ENCODE data around the gene LRMDA. TPM values are rescaled to one million over a fixed set of nuclear protein-coding genes. Genes with fewer than 3 reads are reported as not detected.
"Not testable (repeated sequence)": the region's sequence is repeated elsewhere in the genome, so short reads cannot be mapped to it uniquely, and the experiment has no call there.

LRMDA gene
- total RNA-seq, 1 experiment from 2014 or later = not detected

GRCh38 chr10:75512203-75512933 is 80.9 kb downstream of the LRMDA start:
- no peak overlapping the region for H3K27ac ChIP-seq (ENCODE audit: low read depth, low read length, poor library complexity, severe bottlenecking)
- BruUV-seq (replicated peaks) = no TSS peak
- peaks cover 4% of the 10 kb centered on the region for H3K4me1 ChIP-seq (ENCODE audit: insufficient read depth, low read length, poor library complexity, severe bottlenecking)
- POLR2A ChIA-PET (ENCODE audit: low non-redundant PET) = no interaction called here
- H3K36me3 ChIP-seq (ENCODE audit: insufficient read depth, low read length, poor library complexity, severe bottlenecking) = no peaks in the 10 kb centered on the region
- peaks cover 17% of the 10 kb centered on the region for H3K27me3 ChIP-seq (replicated peaks; ENCODE audit: insufficient read depth, low read depth, low read length, poor library complexity)
- TF ChIP-seq EZH2 (IDR thresholded peaks at IDR 0.05; ENCODE audit: borderline replicate concordance, low read depth, low read length, poor library complexity, severe bottlenecking) (no peak), CTCF (conservative IDR thresholded peaks at IDR 0.05; ENCODE audit: low read depth, low read length) (no peak)
- no peak for DNase-seq (ENCODE audit: low spot score)
- H3K9me3 ChIP-seq (ENCODE audit: low read depth, low read length, poor library complexity, severe bottlenecking) = no peaks in the 10 kb centered on the region
- no peak overlapping the region for H3K4me3 ChIP-seq (ENCODE audit: low read depth, low read length, poor library complexity, severe bottlenecking)
- CTCF ChIA-PET = no interaction called here
- intact Hi-C loops (cut with micrococcal nuclease; ENCODE audit: unreplicated experiment) = no loop called here

DNA sequence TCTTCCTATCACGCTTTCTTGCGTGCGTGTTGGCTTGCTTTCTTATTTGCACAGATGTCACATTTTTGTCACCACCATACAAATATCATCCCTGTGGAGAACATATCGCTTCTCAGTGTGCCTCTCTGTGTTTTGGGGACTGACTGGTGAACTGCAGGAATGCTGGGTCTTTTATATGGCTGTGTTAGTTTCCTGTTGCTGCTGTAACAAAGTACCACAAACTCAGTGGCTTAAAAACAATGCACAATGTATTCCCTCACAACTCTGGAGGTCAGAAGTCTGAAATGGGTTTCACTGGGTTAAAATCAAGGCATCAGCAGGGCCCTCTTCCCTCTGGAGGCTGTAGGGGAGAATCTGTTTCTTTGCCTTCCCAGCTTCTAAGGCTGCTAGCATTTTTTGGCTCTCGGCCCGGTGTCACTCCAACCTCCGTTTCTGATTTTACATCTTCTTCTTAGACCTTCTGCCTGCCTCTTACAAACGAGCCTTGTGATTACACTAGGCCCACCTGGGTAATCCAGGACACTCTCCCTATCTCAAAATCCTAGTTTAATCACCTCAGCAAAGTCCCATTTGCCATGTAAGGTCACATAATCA is 82.0 kb downstream of the LRMDA start:
- TF ChIP-seq EZH2 (IDR thresholded peaks at IDR 0.05; ENCODE audit: borderline replicate concordance, low read depth, low read length, poor library complexity, severe bottlenecking) = no peak
- Histone ChIP-seq H3K27me3 (replicated peaks; ENCODE audit: insufficient read depth, low read depth, low read length, poor library complexity) (peaks cover 17% of the 10 kb centered on the region), H3K4me3 (ENCODE audit: low read depth, low read length, poor library complexity, severe bottlenecking) (no peak overlapping the region), H3K27ac (ENCODE audit: low read depth, low read length, poor library complexity, severe bottlenecking) (no peak overlapping the region), H3K4me1 (ENCODE audit: insufficient read depth, low read length, poor library complexity, severe bottlenecking) (no peaks in the 10 kb centered on the region), H3K9me3 (ENCODE audit: low read depth, low read length, poor library complexity, severe bottlenecking) (no peaks in the 10 kb centered on the region), H3K36me3 (ENCODE audit: insufficient read depth, low read length, poor library complexity, severe bottlenecking) (no peaks in the 10 kb centered on the region)
- POLR2A ChIA-PET (ENCODE audit: low non-redundant PET) = no interaction called here
- no TSS peak for BruUV-seq (replicated peaks)
- CTCF ChIA-PET = interaction anchor here (0.7 kb wide), 1 partner anchor 9 kb away, joined by 5 read pairs; no protein-coding TSS in a partner anchor
- intact Hi-C loops (cut with micrococcal nuclease; ENCODE audit: unreplicated experiment) = no loop called here
- no peak for DNase-seq (ENCODE audit: low spot score)

- no peak for TF ChIP-seq EZH2 (IDR thresholded peaks at IDR 0.05; ENCODE audit: borderline replicate concordance, low read depth, low read length, poor library complexity, severe bottlenecking)
- no peak for TF ChIP-seq CTCF (conservative IDR thresholded peaks at IDR 0.05; ENCODE audit: low read depth, low read length)
- ChIA-PET CTCF (no interaction called here), POLR2A (ENCODE audit: low non-redundant PET) (no interaction called here)
- no TSS peak for BruUV-seq (replicated peaks)
- Histone ChIP-seq H3K36me3 (ENCODE audit: insufficient read depth, low read length, poor library complexity, severe bottlenecking) (no peaks in the 10 kb centered on the region), H3K4me1 (ENCODE audit: insufficient read depth, low read length, poor library complexity, severe bottlenecking) (no peaks in the 10 kb centered on the region), H3K27ac (ENCODE audit: low read depth, low read length, poor library complexity, severe bottlenecking) (no peak overlapping the region), H3K9me3 (ENCODE audit: low read depth, low read length, poor library complexity, severe bottlenecking) (no peaks in the 10 kb centered on the region), H3K27me3 (replicated peaks; ENCODE audit: insufficient read depth, low read depth, low read length, poor library complexity) (peaks cover 17% of the 10 kb centered on the region), H3K4me3 (ENCODE audit: low read depth, low read length, poor library complexity, severe bottlenecking) (no peak overlapping the region)
- DNase-seq (ENCODE audit: low spot score) = no peak
- intact Hi-C loops (cut with micrococcal nuclease; ENCODE audit: unreplicated experiment) = no loop called here
These were observed 83.4 kb downstream of the LRMDA start for GRCh38 chr10:75514830-75515229.

- H3K9me3 ChIP-seq (ENCODE audit: low read depth, low read length, poor library complexity, severe bottlenecking); H3K27ac ChIP-seq (ENCODE audit: low read depth, low read length, poor library complexity, severe bottlenecking); DNase-seq (ENCODE audit: low spot score); H3K4me1 ChIP-seq (ENCODE audit: insufficient read depth, low read length, poor library complexity, severe bottlenecking); POLR2A ChIA-PET (ENCODE audit: low non-redundant PET); H3K36me3 ChIP-seq (ENCODE audit: insufficient read depth, low read length, poor library complexity, severe bottlenecking); BruUV-seq (replicated peaks); intact Hi-C loops (cut with micrococcal nuclease; ENCODE audit: unreplicated experiment); CTCF ChIA-PET; H3K4me3 ChIP-seq (ENCODE audit: low read depth, low read length, poor library complexity, severe bottlenecking): not testable (repeated sequence)
- peaks cover 23% of the 10 kb centered on the region for H3K27me3 ChIP-seq (replicated peaks; ENCODE audit: insufficient read depth, low read depth, low read length, poor library complexity)
These were observed 84.7 kb downstream of the LRMDA start for GRCh38 chr10:75516154-75516553.

DNA sequence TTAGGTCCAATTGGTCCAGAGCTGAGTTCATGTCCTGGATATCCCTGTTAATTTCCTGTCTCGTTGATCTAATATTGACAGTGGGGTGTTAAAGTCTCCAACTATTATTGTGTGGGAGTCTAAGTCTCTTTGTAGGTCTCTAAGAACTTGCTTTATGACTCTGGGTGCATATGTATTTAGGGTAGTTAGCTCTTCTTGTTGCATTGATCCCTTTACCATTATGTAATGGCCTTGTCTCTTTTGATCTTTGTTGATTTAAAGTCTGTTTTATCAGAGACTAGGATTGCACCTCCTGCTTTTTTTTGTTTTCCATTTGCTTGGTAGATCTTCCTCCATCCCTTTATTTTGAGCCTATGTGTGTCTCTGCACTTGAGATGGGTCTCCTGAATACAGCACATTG is 87.8 kb downstream of the LRMDA start:
- CTCF ChIA-PET = not testable (repeated sequence)

More for the DNA sequence above, 87.8 kb downstream of the LRMDA start:
- H3K4me3 ChIP-seq (ENCODE audit: low read depth, low read length, poor library complexity, severe bottlenecking); H3K4me1 ChIP-seq (ENCODE audit: insufficient read depth, low read length, poor library complexity, severe bottlenecking); H3K36me3 ChIP-seq (ENCODE audit: insufficient read depth, low read length, poor library complexity, severe bottlenecking); POLR2A ChIA-PET (ENCODE audit: low non-redundant PET); BruUV-seq (replicated peaks); H3K27ac ChIP-seq (ENCODE audit: low read depth, low read length, poor library complexity, severe bottlenecking); DNase-seq (ENCODE audit: low spot score); H3K9me3 ChIP-seq (ENCODE audit: low read depth, low read length, poor library complexity, severe bottlenecking); intact Hi-C loops (cut with micrococcal nuclease; ENCODE audit: unreplicated experiment): not testable (repeated sequence)
- H3K27me3 ChIP-seq (replicated peaks; ENCODE audit: insufficient read depth, low read depth, low read length, poor library complexity) = peaks cover 12% of the 10 kb centered on the region
